Eye (tissue), 1 donor: ENCODE data around the gene CERS2.

Source experiments
- DNase-seq: peaks from one replicate; pipeline ENCODE4 v3.0.0-alpha.2; 2015

The CERS2 gene

DNA sequence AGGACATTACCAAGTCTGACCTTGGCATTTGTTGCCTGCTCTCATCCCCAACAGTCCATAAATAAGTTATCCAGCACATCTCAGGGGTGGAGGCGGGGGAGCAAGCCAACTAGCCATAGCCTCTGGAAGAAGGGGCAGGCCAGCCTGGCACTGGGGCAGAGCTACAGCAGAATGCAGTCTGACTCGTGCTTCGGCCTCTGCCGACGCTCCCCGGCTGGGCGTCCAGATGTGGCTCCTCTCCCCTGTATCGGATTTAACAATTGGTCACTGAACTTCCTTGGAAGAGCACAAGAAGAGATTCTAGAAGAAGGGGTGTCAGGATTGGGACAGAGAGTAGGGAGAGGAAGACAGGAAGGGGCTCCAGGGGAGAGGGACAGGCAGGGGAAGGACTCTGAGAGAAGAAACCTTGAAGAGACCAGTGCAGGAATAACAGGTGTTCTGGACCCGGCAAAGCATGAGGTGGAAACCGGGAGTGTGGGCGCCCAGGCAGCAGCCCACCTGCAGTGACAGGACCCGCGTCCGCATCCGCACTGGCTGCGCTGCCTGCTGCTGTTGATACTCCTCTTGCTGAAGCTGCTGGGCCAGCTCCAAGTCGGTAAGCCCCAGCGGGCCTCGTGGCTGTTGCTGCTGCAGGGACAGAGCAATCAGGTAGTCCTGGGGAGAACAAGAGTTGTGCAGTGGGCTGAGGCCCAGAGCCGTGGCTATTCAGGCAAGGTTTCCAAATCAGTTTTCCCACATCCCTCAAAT lies 22.7 kb upstream of the CERS2 start:
- no peak for DNase-seq

- peak; percentile 70 for DNase-seq
These were observed 21.3 kb upstream of the CERS2 start for GRCh38 chr1:150995896-150996295.

DNA sequence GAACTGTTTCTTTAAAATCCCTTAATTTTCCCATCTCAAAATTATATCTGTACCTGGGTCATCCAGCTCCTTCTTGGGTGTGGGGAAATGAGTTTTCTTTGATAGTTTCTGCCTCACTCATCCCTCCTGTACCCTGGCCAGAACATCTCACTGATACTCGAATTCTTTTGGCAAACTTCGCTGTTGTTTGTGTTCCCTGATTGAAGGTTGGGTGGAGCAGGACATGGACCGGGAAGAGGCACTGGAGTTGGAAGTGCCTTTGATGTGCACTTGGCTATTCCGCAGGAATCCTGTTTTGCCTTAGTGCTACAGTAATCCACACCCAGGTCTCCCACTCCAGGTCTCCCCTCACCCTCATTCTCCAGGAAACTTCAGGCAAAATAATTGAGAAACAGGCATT lies 20.8 kb upstream of the CERS2 start:
- no peak for DNase-seq

- DNase-seq: no peak
These were observed 19.6 kb upstream of the CERS2 start for GRCh38 chr1:150994248-150994647.

GRCh38 chr1:150992626-150993025 lies 18.0 kb upstream of the CERS2 start:
- no peak for DNase-seq

- DNase-seq: no peak
These were observed 13.3 kb upstream of the CERS2 start for GRCh38 chr1:150987924-150988323.

- no peak for DNase-seq
These were observed 10.7 kb upstream of the CERS2 start for GRCh38 chr1:150985179-150985825.

GRCh38 chr1:150981805-150982712 lies 7.4 kb upstream of the CERS2 start, which contains the start of gene ANXA9:
Gene ANXA9 (plus strand): TSS chr1:150982292. CDS start chr1:150983106, 814 bp downstream.
- DNase-seq: no peak

- DNase-seq: peak; percentile 25
These were observed 6.7 kb upstream of the CERS2 start for GRCh38 chr1:150981177-150981804.

- DNase-seq: peak; percentile 98
These were observed 4.7 kb upstream of the CERS2 start for GRCh38 chr1:150979092-150980056.

DNA sequence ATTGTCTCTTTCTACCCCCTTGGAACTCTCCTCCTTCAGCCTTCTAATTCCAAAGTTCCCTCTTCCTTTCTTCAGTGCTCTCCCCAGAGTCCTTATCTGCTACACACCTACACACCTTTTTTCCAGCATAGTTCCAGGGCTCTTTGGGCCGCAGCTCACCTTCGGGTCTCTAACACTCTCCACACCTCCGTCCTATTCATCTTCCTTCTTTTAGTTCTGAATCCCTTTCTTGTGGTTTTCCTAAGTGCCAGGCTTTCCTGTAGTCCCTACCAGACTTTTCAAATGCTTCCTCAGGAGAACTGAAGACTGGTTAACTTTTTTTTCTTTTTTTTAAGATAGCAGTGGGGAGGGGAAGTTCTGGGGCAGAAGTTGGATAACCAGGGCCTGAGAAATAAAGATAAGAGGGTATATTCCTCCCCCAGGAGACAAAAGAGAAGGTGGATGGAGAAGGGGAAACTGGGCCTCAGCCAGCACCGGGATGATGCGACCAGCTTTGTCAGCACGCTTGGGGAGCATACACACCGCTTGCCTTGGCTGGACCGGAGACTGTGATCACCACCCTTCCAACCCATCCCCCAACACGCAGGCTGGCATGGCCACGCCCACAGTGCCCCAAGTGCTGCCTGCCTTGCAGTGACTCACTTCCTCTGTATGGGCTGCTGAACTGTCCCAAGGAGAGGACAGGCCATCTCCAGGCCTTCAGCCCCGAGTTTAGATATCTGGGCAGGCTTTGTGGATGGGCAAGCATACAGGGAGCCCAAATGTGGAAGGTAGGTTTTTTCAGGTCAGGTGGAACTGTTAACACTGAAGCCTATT lies 2.5 kb upstream of the CERS2 start:
- DNase-seq: peak; percentile 21

DNA sequence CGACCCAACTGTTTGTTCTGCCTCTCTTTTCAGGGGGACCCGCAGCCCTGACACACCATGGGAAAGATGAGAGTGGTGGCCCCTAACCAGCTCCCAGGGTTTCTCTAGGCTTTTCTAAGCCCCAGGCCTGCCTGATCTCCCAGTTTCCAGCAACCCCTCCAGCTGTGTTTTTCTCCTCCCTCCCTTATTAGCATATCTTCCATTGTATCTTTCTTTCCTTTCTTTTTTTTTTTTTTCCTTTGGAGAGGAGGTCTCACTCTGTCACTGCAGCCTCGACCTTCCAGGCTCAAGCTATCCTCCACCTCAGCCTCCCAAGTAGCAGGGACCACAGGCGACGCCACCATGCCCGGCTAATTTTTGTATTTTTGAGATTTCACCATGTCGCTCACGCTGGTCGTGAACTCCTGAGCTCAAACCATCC lies 1.8 kb upstream of the CERS2 start:
- no peak for DNase-seq

DNA sequence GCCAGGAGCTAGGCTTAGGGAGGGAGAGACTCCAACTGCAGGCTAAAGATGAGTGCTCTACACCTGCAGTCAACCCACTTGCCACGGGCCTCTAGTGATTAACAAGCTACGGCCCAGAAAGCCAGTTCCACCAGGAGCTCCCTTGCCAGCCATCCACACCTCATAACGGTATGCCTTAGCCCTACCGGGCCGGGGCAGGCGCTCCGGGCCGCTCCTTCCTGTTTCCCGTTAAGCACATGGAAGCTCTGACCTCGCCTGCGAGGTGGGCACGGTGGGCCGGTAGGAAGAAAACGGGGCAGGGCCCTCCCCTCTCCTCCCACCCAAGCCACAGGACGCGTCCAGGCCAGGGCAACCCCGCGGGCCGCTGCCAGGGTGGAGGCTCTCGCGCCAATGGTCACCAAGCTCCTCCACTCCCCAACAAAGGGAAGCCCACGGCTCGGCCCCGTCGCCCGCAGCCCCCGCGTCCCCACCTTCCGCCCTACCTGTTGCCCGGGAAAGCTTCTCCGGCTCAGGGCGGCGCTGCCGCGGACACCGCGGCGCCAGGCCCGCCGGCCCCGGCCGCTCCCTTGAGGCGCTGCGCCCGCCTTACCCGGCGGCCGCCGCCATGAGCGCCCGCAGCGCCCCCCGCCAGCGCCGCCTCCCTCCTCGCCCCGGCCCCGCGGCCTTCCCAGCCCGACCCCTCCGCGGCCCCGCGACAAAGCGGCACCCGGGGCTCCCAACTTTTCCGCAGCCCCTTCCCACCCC lies 627 bp downstream of the CERS2 start:
- DNase-seq: peak; percentile 71

- DNase-seq: no peak
These were observed 1.3 kb downstream of the CERS2 start for GRCh38 chr1:150973258-150973835.

GRCh38 chr1:150972417-150972940 lies 2.2 kb downstream of the CERS2 start:
- DNase-seq: no peak

- DNase-seq: peak; percentile 31
These were observed 2.8 kb downstream of the CERS2 start for GRCh38 chr1:150971583-150972416.

DNA sequence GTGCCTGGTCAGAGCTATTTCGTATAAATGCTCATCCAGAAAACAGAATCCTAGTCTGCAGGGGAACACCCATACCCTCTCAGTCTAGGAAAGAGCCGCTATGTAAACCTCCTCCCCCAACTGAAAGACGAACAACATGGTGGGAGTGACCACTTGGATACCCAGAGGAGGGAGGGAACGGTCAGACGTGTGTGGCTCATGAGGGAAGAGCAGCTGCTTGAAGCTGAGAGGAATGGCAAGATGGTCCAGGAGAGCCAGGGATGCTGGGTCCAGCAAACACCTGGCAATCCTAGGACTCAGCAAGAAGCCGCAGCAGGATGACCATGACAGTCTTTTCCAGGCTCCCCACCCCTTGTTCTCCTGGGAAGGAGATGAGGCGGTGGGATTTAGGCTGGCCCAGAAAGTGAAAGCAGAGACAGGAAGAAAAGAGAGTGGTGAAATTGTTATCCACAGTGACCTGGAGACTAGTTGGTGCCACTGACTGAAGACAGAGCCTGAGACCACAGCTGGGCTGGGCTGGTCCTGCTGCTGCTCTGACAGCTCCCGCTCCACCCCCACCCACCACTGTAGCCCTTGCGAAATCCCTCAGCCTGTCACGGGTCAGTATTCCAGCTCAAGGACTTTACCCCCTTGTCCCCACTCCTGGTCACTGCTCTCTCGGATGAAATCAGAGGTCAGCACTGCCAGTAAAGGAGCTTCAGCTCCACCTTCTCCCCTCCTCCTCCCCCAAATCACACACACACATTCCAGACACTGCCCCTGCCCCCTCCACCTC lies 3.6 kb downstream of the CERS2 start:
- peak; percentile 44 for DNase-seq

DNA sequence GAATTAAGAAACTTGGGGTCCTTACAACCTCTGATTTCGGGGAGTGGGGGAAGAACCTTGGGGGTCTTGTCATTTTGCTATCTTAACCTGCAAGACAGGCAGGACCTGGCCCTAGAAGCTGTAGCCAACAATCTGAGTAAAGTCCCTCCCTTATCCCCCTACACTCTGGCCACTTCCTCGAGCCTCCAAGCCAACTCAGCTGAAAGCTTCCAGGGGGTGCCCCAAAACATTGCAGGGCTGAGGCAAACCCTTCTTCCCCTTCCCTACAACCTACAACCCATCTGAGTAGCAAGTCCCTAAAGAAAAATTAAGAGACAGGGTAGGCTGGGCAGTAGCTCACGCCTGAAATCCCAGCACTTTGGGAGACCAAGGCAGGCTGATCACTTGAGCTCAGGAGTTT lies 5.0 kb downstream of the CERS2 start:
- no peak for DNase-seq
